ENCODE data around the gene ST6GAL2. TPM values are rescaled to one million over a fixed set of nuclear protein-coding genes. Genes with fewer than 3 reads are reported as not detected.

ST6GAL2 gene
- total and polyA plus RNA-seq, 2 experiments from 2014 or later, result 13.4 to 25.7 TPM

- TF ChIP-seq ETS1 (IDR thresholded peaks at IDR 0.05) (no peak), ZNF114 (CRISPR knock-in tag; IDR thresholded peaks at IDR 0.05) (no peak), CREB1 (CRISPR knock-in tag; IDR thresholded peaks at IDR 0.05; ENCODE audit: low read depth) (no peak), CTCF (conservative IDR thresholded peaks at IDR 0.05; ENCODE audit: low read depth in 2 of 2) (no peak), REST (IDR thresholded peaks at IDR 0.05; ENCODE audit: unreplicated experiment) (no peak), ZNF331 (CRISPR knock-in tag; IDR thresholded peaks at IDR 0.05; ENCODE audit: low read depth) (no peak)
These were observed 96.8 kb downstream of the ST6GAL2 start (continued) for GRCh38 chr2:106789185-106789584.

GRCh38 chr2:106782681-106783080 lies 103.3 kb downstream of the ST6GAL2 start:
- H3K9me2 ChIP-seq (ENCODE audit: insufficient read depth), result peaks cover 3% of the 10 kb centered on the region
- no peaks in the 10 kb centered on the region for H3K79me2 ChIP-seq (replicated peaks; ENCODE audit: insufficient read depth)
- Mint-ChIP-seq H3K4me1 (no peaks in the 10 kb centered on the region), H3K4me3 (no peak overlapping the region), H3K36me3 (ENCODE audit: low read depth) (no peaks in the 10 kb centered on the region), H3K27me3 (ENCODE audit: insufficient read depth, low read depth, poor library complexity) (peaks cover under 1% of the 10 kb centered on the region), H3K27ac (no peak overlapping the region), H3K9me3 (no peaks in the 10 kb centered on the region; the same call in 2 of the 3 replicates)
- H3F3A ChIP-seq (replicated peaks; ENCODE audit: low read depth), result no peaks in the 10 kb centered on the region
- H3K4me1 ChIP-seq (ENCODE audit: insufficient read depth), result no peaks in the 10 kb centered on the region
- H4K20me1 ChIP-seq (replicated peaks; ENCODE audit: insufficient read depth), result no peaks in the 10 kb centered on the region
- H3K4me3 ChIP-seq, result no peak overlapping the region
- H3K4me2 ChIP-seq, result no peak overlapping the region
- no peaks in the 10 kb centered on the region for H3K27me3 ChIP-seq (ENCODE audit: insufficient read depth)
- no peak overlapping the region for H2AFZ ChIP-seq
- H3K36me3 ChIP-seq (ENCODE audit: insufficient read depth), result no peaks in the 10 kb centered on the region
- no peak overlapping the region for H3K27ac ChIP-seq (ENCODE audit: low read depth)
- no peak for ATAC-seq
- no peak for DNase-seq (ENCODE audit: low spot score)
- no peak for TF ChIP-seq ZNF331 (CRISPR knock-in tag; IDR thresholded peaks at IDR 0.05; ENCODE audit: low read depth)
- no peak for TF ChIP-seq NANOG (IDR thresholded peaks at IDR 0.05; ENCODE audit: borderline replicate concordance)
- no peak for TF ChIP-seq EZH2phosphoT487 (IDR thresholded peaks at IDR 0.05; ENCODE audit: unreplicated experiment)
- TF ChIP-seq ZNF114 (CRISPR knock-in tag; IDR thresholded peaks at IDR 0.05), result no peak
- no peak for TF ChIP-seq POLR2AphosphoS5 (IDR thresholded peaks at IDR 0.05; ENCODE audit: low read depth)
- TF ChIP-seq CREB1 (CRISPR knock-in tag; IDR thresholded peaks at IDR 0.05; ENCODE audit: low read depth), result no peak
- no peak for TF ChIP-seq STAT1 (IDR thresholded peaks at IDR 0.05; ENCODE audit: unreplicated experiment)
- no peak for TF ChIP-seq JUNB (IDR thresholded peaks at IDR 0.05; ENCODE audit: unreplicated experiment)
- TF ChIP-seq ETS1 (IDR thresholded peaks at IDR 0.05), result no peak
- no peak for TF ChIP-seq ZNF462 (CRISPR knock-in tag; IDR thresholded peaks at IDR 0.05)
